ENCODE data around the gene AGO3.

AGO3 gene

GRCh38 chr1:36096500-36097432, 165.9 kb downstream of the AGO3 start:
- no peak for DNase-seq (ENCODE audit: low read depth)

GRCh38 chr1:36097693-36098585, 167.0 kb downstream of the AGO3 start:
- no peak for DNase-seq (ENCODE audit: low read depth)

- DNase-seq (ENCODE audit: low read depth) = no peak
These were observed 167.9 kb downstream of the AGO3 start for GRCh38 chr1:36098650-36099365.

GRCh38 chr1:36099681-36100341, 168.9 kb downstream of the AGO3 start:
- peak; percentile 68 for DNase-seq (ENCODE audit: low read depth)

GRCh38 chr1:36100376-36100775, 169.5 kb downstream of the AGO3 start:
- no peak for DNase-seq (ENCODE audit: low read depth)

- no peak for DNase-seq (ENCODE audit: low read depth)
These were observed 170.6 kb downstream of the AGO3 start for GRCh38 chr1:36101546-36101945.

GRCh38 chr1:36106269-36106668, 175.4 kb downstream of the AGO3 start:
- DNase-seq (ENCODE audit: low read depth) = no peak

GRCh38 chr1:36107394-36107793, 176.5 kb downstream of the AGO3 start:
- no peak for DNase-seq (ENCODE audit: low read depth)

GRCh38 chr1:36108314-36108713, 177.4 kb downstream of the AGO3 start:
- DNase-seq (ENCODE audit: low read depth) = no peak

- no peak for DNase-seq (ENCODE audit: low read depth)
These were observed 178.3 kb downstream of the AGO3 start for GRCh38 chr1:36109041-36109679.

- no peak for DNase-seq (ENCODE audit: low read depth)
These were observed 180.2 kb downstream of the AGO3 start for GRCh38 chr1:36111151-36111550.

- DNase-seq (ENCODE audit: low read depth) = no peak
These were observed 181.9 kb downstream of the AGO3 start for GRCh38 chr1:36112823-36113222.

- no peak for DNase-seq (ENCODE audit: low read depth)
These were observed 183.5 kb downstream of the AGO3 start for GRCh38 chr1:36114371-36114770.

GRCh38 chr1:36115200-36115669, 184.3 kb downstream of the AGO3 start:
- DNase-seq (ENCODE audit: low read depth) = no peak

GRCh38 chr1:36115931-36116330, 185.0 kb downstream of the AGO3 start:
- DNase-seq (ENCODE audit: low read depth) = no peak

GRCh38 chr1:36116901-36117300, 186.0 kb downstream of the AGO3 start:
- no peak for DNase-seq (ENCODE audit: low read depth)

- no peak for DNase-seq (ENCODE audit: low read depth)
These were observed 187.7 kb downstream of the AGO3 start for GRCh38 chr1:36118447-36119204.

- no peak for DNase-seq (ENCODE audit: low read depth)
These were observed 188.6 kb downstream of the AGO3 start for GRCh38 chr1:36119456-36119855.
